Midbrain (tissue), 1 donor: ENCODE measurements around the gene ASB7.

Source experiments
- DNase-seq: peaks from one replicate; lab custom pipeline; 2025; lab: John Stamatoyannopoulos, UW

The ASB7 gene

DNA sequence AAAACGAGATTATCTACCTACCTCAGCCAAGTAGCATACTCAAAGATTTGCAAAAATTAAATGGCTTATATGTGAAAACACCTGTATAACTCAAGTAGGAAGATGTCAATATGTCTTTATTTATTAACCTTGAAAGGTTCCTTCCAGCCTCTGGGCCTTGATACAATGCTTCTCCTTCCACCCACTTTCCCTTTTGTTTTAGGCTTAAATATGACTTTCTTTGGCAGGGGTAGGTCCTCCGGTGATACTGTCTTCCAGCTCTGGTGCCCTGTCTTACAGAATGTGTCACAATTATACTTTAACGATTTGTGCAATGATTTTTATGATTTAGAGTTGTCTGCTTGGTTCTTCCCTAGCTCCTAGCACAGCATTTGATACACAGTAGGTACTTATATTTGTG lies 4.5 kb upstream of the ASB7 start:
- DNase-seq: no peak

DNA sequence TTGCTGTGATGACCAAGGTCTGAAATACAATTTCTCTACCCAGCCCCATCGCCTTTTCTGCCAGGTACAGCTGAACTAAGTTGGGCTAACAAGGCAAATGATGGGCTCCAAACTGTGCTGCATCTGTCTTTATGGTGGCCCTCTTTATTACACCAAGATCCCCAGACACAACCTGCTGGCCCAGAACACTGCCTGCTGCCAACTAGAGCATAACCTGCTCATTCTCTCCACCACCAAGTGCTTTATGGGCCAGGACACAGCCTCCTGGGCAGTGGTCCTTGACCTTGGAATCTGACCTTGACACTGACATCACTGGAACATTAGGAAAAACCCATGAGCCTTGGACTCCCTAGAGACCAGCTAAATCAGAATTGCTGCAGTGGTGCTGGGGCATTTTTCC lies 3.7 kb upstream of the ASB7 start:
- DNase-seq: no peak

DNA sequence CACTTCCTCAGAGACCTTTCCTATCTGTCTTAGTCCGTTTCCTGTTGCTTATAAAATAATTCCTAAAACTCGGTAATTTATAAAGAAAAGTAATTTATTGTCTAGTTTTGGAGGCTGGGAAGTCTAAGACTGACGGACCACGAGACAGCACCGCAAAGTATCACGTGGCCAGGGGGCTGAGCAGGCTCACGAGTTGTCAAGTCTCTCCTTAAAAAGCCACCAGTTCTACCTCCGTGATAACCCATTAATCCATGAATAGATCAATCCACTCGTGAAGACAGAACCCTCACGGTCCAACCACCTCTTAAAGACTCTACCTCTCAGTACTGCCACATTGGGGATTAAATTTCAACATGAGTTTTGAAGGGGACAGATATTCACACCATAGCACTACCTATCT lies 1.2 kb upstream of the ASB7 start:
- DNase-seq: no peak

DNA sequence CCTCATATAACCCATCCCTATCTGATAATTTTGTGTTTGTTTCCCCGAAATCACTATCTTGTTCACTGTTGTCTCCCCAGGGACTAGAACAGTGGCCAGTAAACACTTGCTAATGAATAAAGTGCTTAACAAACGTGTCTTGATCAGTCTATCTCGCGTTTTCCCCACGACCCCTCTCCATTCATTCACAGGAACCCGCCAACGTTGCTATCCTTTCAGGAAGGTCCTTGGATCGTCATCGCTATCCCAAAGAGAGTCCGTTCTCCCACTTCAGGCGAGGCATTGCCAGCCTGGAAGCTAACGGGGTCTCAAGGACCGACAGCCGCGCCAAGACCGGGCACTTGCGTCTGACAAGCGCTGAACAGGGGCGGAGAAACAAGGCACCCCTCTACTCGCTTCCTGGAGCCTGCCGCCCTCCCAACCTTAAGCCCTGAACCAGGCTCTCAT lies 749 bp upstream of the ASB7 start:
- no peak for DNase-seq

DNA sequence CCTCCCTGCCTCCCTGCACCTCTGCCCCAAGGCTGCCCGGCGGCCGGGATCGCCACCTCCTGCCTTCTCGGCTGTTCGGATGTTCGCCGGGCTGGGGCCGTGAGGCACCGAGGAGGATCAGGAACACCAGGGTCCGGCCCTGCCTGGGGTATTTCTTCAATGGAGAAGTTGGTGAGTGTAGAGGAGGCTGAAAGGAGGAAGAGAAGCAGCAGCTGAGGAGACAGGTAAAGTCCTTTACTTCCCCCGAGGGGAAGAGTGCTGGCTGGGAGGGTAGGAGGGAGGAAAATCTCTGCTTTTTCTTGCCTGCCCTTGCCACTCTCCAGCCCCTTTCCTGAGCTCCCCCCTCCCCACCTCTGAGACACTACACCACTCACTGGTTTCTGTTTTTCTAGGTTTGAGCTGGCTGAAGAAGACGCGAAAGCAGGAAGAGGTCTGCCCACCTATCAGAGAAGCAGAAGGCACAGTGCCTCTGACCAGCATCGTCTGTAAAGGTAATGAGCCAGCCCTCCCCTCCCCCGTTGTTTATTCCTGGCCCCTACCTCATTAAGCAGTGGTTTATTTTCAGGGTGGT lies 519 bp downstream of the ASB7 start:
- DNase-seq: peak; percentile 1

DNA sequence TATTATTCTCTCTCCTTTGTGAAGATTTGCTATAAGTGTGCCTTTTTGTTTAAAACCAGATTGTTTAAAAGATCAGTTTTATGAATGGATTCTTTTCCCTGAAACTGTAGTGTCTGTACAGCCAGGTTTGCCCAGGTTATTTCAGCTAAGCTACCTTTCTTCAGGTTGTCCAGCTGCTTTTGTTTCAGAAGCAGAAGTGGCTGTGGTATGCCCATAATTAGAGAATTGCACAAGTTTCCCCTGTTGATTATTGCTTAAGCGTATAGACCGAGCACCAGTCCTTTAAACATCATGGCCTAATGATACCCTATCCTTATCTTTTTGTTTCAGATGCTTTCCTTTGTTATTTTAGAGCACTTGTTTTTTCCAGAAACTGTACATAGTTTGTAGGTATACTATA lies 10.2 kb downstream of the ASB7 start:
- no peak for DNase-seq

DNA sequence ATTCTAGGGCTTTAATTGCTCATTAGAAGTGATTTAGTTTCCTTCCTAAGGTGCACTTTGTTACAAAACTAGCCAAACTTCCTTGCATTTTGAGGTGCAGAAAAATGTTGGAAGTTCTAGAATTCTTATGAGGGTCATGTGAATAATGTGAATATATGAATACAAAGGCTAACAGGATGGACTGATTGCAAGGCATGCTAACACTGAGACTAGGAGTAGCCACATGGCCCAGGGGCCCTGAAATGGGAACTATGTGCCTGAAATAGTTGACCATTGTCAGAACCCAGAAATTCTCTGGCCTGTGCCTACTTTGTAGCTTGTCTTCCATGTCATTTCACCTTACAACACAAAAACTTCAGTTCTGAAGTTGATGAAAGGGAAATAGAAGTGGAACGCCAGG lies 10.8 kb downstream of the ASB7 start:
- DNase-seq: no peak

DNA sequence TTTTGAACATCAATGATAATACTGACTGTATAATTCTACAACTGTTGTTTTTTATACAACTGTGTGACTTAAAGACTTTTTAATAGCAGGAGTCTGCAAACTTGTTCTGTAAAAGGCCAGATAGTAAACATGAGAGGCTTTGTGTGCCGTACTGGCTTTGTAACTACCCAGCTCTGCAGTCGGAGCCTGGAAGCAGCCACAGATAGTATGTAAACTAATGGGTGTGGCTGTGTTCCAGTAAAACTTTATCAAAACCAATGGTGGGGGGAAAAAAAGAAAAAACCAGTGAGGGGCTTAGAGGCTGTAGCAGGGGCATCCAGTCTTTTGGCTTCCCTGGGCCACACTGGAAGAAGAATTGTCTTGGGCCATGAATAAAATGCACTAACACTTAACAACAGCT lies 11.9 kb downstream of the ASB7 start:
- DNase-seq: no peak

DNA sequence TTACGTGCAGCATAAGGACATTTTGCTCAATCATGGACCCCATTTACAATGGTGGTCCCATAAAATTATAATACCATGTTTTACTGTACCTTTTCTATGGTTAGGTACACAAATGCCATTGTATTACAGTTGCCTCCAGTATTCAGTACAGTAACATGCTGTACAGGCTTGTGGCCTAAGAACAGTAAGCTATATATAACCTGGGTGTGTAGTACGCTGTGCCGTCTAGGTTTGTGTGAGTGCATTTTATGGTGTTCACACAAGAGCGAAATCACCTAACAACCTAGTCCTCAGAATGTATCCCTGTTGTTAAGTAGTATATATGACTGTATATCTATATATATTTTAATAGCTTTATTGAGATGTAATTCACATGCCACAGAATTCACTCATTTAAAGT lies 12.5 kb downstream of the ASB7 start:
- no peak for DNase-seq

DNA sequence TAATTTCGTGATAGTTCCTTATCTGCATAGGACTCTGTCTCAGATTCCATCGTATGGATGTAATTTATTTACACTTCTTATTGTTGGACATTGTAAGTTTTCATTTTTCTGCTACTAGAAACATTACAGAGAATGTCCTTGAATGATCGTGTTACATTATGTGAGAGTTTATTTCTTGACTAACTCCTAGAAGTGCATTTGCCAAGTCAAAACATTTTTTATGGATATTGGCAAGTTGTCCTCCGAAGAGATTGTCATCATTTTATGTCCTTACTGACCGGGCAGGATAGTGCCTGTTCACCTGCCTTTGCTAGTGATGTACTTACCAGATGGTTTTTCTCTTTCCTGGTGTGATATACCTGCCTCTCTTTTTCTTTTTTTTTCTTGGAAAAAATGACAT lies 13.4 kb downstream of the ASB7 start:
- no peak for DNase-seq

DNA sequence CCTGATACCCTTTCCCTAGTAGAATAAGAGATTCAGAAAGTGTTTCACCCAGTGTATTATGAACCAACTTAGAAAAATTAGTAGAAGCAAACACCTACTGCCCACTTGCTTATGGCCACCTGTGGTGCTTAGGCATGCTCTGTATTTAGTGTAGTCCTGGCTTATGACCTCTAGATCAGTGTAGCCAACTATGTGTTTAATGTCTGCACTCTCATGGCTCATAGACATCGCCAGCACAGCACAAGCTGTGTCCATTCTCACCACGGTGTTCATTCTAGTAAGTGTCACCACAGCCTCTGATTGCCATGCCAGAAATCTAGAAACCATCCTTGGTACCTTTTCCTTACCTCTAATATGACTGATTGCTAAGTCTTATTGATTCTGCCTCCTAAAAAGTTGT lies 14.3 kb downstream of the ASB7 start:
- DNase-seq: no peak

DNA sequence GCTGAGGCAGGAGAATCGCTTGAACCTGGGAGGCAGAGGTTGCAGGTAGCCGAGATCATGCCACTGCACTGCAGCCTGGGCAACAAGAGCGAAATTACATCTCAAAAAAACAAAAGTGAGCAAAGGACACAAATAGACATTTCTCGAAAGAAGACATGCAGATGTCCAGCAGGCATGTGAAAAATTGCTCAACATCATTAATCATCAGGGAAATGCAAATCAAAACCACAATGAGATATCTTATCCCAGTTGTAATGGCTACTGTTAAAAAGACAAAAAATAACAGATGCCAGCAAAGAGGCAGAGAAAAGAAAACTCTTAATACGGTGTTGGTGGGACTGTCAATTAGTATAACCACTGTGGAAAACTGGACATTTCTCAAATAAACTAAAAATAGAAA lies 20.9 kb downstream of the ASB7 start:
- DNase-seq: no peak

DNA sequence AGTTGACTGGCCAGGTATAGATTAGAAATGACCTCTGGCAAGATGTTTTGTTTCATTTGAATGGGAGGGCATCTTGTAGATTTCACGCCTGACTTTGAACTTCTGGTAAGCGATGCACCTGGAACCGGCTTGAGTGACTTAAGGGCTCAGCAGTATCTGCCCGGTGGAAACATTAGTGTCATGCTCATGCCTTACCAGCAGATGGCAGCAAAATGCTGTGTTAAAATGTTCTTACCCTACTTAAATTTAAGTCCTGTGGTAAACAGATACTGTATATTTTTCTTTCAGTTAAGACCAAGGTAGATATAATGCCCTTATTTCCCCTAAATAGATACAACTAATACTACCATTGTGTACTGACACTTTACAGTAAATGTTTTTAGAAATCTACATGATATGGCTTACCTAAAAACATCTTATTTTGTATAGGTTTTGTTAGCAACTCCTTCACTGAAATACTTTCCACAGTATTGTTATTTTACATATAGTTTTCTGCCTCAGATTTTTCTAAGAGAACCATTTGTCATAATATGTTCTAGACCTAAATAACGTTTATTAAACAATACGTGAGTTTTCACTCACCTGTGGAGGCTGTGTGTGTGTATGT lies 25.5 kb downstream of the ASB7 start:
- DNase-seq: peak; percentile 78

DNA sequence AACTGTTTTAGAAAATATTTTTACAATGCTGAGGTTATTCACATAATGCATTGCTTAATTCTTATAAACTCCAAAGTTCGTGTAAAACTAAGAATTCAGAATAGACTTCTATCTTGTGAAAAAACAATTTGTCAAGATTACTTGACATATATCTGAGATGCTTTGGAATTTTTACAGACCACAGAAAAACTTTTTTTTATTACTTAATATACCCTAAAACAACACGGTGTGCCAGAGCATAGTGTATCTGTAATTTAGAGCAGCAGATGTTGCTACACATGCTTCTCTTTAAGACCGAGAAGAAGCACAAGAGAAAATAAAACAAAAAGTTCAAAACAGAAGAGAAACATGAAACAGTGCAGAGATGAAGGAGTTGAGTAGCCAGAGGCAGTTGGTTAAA lies 26.4 kb downstream of the ASB7 start:
- no peak for DNase-seq

DNA sequence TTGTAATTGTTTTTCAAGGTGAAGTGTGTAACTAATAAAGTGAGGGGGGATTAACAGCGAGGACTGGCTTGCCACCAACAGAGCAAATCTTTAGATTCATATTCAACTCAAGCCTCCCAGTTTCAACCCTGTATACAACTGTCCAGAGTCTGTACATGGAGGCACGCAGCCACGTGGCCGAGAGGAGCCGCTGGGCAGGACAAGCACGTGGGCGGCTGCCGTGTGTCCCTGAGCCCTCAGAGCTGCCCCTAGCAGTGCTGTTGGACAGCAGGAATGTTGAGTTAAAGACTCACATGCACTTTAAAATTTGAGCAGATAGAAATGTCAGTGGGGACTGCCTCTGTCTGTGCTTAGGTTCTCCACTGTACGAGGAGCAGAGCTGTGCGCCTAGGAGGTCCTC lies 29.4 kb downstream of the ASB7 start:
- DNase-seq: no peak

DNA sequence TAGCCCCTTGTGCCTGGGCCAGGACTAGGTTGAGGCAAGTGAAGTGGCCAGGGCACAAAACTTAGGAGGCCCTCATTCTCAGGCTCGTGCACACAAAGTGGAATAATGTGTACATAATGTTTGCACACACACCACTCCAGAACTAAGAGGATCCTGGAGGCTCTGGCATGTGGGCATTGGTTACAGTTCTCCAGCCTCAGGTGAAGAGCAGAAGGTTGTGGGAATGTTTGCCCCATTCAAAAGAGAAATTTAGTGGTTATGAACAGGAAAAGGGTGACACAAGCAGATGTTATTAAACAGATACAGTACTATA lies 31.3 kb downstream of the ASB7 start:
- no peak for DNase-seq

DNA sequence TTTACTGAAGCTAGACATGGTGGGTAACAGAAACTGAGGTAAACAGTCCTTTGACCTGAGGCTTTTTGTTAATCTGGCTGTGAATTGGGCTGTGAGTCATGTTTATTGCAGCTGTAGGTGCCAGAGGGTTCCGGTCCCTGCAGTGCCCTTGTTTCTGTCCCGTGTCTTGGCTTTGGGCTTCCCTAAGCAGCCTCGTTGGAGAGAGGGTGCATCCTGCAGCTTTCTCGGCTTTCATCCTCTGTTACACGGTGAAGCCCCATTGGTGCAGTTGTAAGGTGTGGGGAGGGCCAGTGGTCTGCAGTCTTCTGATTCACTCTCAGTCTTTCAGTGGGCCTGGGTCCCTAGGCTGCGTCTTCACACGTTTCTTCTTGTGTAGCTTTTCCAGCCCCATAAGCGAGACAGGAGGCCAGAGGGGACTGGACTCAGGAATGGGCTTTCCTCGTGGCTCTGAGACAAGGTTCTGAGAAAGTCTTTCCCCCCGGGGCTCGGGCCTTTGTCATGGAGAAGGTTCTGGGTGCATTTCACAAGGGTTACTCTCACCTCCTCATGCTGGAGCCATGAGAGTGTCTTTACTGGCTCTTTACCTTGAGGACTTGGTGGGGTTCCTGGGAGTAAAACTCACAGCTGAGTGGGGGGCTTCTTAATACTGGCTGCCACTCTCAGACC lies 33.1 kb downstream of the ASB7 start:
- DNase-seq: no peak

DNA sequence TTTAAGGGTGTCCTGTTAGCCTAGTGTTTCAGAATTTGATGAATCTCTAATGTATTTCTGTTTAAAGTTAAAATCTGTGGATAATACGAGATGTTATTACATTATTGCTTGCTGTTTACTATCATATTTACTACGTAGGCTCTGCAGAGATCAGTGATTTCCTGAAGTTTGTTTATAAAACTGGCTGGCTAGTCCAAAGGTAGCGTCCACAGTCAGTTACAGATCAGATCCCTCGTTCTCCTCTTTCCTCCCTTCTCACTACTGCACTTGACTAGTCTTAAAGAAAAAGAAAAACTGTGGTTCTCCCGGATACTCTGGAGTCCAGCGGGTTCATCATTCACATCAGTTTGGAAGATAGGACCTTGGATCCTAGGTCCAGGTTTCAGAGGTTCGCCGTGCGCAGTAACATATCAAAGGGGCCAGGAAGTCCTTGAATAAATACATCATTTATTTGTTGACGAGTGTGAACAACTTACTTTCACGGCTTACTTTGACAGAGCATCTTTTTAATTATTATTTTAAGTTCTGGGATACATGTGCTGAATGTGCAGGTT lies 35.9 kb downstream of the ASB7 start:
- DNase-seq: no peak

DNA sequence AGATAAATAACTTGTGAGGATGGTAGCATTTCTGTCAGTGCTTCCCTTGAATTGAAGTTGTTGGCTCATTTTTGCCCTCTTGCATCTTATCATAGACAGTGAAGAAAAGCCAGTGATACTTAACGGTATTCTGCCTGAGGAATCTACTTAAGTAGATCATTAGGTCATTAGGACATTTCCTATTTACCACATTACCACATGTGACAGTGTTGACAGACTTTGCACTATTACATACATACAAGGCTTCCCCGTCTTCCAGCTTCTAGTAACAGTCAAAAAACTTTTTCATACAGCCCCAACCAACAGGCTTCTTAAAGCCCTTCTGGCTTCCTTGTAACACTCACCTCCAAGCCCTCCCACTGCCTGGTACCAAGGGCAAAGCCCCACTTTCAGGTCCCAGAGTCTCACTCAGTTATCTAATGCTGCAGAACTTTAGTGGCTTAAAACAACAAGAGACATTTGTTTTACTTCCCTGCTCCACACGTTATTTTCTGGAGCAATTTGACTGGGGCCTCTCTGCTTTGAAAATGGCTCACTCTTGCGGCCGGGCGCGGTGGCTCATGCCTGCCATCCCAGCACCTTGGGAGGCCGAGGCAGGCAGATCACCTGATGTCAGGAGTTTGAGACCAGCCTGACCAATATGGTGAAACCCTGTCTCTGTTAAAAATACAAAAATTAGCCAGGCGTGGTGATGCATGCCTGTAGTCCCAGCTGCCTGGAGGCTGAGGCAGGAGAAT lies 40.0 kb downstream of the ASB7 start:
- DNase-seq: no peak

DNA sequence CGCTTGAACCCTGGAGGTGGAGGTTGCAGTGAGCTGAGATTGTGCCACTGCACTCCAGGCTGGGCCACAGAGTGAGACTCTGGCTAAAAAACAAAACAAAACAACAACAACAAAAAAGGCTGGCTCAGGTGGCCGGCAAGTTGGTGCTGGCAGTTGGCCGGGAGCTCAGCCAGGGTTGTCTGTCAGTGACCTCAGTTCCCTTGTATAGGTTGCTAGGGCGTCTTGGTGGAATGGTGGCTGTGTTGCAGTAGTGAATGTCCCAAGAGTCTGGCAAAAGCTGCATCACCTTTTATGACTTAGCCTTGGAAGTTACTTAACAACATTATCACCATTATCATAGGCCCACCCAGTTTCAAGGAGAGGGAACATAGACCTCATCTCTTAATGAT lies 40.6 kb downstream of the ASB7 start:
- no peak for DNase-seq

DNA sequence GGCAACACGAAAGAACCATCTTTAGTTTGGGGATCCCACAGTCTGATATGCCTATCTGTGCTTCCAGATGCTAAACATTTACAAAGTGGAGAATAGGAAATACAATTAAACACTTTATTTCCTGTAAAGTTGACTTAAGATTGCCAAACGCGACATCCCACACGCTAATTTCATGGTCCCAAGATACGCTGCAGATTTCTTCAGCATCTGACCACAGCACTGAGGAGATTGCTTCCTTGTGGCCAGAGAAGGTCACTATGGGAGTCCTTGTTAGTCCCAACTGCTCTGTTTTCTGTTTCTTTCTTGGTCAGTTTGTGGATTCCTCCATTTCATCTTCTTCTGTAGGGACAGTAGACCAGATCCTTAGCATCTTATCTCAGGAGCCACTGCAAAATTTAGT lies 43.3 kb downstream of the ASB7 start:
- no peak for DNase-seq

DNA sequence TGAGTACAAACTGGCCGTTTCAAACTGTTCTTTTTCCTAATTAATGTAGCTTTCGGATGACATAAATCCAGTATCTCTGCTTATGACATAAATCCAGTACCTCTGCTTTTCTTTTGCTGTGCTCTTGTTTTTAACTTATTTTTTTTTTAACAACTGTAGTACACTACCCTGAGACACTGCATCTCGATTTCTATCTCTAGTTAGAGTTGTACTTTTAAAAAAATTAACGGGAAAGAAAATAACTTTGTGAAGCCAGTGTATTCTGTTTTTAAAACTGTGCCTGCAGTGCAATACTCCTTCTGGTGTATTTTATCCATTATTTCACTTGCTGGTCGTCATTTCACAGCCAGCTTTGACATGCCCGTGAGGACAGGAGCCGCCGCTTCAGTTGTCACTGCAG lies 46.6 kb downstream of the ASB7 start:
- DNase-seq: no peak

DNA sequence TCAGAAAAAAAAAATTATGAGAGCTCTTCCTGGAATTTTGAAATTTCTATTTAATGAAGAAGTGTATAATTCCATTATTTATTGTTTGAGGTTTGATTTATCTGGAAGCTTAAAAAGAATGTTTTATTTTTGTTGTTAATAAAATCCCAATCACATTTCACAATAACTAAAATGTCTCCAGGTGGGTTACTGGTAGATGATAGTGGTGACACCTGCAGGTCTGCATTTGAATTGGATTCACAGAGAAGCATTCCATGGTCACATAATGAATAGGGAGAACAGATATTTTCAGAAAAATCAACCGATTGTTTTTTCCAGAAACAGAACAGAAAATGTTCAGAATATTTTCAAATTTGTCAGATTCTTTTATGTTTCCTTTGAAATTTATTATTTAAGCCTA lies 48.3 kb downstream of the ASB7 start:
- DNase-seq: no peak
